Urothelium cell line (cell line): ENCODE data around the gene ZNF536.
"Not testable (repeated sequence)": the region's sequence is repeated elsewhere in the genome, so short reads cannot be mapped to it uniquely, and the experiment has no call there.

Experiments used
- DNase-seq: peaks from one replicate; pipeline ENCODE4 v3.0.0; 2011; ENCODE audit warnings: low spot score, mixed read lengths
- FAIRE-seq: peaks from 2 replicates; lab custom pipeline; 2011; peaks lifted over from hg19 to GRCh38; lab: Jason Lieb, UNC

The ZNF536 gene

DNA sequence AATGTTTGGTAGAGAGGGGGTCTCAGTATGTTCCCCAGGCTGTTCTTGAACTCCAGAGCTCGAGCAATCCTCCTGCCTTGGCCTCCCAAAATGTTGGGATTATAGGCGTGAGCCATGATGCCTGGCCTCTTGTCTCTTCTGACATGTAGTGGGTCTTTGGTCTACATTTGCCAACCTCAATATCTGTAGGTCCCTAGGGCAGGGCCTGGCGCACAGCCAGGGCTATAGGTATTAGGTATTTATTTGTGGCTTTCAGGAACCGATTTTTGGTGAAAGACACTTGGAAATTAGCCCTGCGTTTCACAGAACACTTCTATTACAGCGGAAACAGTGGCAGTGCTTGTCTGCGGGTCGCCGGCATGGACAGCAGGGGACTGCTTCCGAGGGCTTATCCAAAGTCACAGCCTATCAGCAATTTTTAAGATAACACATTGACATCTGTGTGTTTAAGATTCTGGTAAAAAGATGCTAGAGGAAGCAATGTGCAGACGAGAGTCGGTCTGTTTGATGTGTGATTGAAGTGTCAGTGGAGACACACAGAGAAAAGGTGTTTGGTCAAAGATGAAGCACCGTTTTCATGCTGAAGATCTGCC is 14.5 kb downstream of the ZNF536 start:
- FAIRE-seq (no peak), DNase-seq (no peak)

DNA sequence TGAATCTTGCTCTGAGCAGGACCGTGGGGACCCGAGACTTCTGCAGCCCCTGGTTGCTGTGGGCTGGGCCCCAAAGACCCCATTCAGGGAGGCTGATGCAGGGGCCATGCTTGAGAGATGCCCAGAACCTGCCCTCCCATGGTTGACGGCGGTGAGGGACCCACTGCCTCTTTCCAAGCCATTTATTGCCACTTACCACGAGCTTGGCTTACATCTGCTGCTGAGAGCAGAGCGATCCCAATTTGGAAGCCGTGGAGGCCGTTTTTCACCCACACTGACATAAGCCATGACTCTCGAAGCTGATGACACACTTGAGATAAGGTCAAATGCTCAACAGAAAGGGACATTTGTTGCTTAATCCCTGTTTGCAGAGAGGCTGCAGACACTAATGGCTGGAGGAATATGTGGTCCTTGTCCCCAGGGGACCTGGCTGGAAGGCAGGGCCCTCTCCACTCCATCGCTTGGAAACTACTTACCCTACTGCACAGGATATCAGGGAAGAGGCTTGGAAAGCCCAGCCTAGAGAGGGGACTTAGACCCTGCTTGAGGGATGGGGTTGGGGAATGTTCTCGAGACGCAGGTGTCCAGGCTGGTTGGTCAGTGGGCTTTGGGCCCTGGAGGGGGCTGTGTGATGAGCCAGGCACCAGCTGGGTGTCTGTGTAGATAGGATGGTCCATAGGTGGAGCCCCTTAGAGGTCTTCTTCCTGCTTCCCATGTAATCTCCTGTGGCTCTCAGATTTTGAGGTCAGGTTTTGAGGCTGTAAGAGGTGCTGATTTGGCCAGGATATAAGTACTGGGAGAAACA is 15.3 kb downstream of the ZNF536 start:
- no peak for FAIRE-seq
- no peak for DNase-seq

DNA sequence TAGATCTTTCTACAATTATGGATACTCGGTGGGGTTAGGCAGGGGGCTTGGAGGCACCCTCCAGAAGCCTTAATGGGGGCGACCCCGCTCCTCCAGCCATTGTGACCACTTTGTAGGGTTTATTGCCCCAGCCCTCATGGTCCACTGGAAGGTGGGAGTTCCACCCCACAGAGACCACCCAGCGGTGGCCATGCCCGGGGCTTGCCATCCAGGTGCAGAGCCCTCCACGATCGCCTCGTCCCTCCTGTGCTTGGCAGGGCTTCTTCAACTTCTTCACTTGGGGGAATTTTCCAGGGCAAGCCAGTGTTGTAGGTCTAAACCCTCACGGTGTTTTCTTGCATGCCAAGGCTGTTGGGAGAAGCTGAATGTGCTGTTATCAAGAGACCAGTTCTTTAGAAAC is 16.1 kb downstream of the ZNF536 start:
- FAIRE-seq (no peak), DNase-seq (no peak)

DNA sequence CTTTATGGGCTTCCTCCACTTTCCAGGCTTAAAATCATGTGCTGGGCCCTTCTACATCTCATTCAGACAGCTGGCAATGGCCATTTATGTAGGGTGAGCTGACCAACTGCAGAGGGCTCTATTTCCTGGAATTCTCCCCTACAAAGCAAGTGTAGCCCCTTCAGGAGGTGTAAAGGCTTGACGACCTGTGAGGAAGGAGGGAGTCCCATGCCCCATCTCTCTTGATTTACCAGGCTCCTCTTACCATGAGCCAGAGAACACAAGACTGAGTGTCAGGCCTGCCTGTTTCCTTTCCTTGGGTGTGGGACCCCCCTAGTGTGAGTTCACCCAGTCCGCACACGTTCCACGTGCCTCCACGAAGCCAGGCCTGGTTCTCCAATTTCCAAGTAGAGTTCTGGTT is 16.6 kb downstream of the ZNF536 start:
- FAIRE-seq (peak; percentile 20), DNase-seq (no peak)

DNA sequence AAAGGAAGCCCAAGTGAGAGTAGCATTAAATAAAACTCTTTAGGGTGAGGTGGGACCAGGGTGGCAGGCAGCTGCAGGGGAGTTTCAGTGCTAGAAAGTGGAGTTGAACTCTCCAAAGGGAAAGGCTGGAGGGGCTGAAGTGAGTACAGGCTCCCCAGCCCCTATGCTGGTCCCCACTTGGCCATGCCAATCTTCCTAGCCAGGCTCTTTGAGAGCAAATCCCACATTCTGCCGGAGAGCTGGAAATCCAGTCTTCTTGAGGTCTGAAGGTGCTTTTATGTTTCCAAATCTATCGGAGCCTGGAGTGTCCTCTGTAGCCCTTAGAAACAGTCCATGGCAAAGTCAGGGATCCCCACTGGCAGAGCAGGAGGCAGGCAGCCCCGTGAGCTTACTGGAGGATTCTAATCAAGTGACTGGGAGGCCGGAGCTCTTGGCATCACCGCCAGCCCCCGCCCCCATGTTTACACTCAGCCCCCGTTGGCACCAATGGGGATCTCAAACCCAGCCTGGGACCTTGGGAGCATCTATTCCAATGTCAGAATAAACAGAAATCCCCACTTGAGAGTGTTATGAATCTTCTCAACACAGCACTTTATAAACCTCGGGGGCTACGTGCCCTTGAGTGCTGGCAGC is 18.3 kb downstream of the ZNF536 start:
- no peak for DNase-seq
- no peak for FAIRE-seq

DNA sequence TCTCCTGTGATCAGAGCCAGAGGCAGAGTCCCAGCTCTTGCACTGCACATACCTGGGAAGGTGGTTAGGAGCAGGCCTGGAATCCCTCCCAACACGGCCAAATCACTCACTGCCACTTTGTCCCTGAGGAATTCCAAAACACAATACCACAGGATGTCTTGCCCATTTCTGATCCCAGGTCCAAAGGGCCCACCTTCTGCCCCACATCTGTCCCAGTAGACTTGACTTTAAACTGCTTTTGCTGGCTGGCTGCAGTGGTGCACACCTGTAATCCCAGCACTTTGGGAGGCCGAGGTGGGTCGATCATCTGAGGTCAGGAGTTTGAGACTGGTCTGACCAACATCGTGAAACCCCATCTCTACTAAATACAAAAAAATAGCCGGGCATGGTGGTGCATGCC is 18.9 kb downstream of the ZNF536 start:
- DNase-seq (no peak), FAIRE-seq (peak; percentile 58)

DNA sequence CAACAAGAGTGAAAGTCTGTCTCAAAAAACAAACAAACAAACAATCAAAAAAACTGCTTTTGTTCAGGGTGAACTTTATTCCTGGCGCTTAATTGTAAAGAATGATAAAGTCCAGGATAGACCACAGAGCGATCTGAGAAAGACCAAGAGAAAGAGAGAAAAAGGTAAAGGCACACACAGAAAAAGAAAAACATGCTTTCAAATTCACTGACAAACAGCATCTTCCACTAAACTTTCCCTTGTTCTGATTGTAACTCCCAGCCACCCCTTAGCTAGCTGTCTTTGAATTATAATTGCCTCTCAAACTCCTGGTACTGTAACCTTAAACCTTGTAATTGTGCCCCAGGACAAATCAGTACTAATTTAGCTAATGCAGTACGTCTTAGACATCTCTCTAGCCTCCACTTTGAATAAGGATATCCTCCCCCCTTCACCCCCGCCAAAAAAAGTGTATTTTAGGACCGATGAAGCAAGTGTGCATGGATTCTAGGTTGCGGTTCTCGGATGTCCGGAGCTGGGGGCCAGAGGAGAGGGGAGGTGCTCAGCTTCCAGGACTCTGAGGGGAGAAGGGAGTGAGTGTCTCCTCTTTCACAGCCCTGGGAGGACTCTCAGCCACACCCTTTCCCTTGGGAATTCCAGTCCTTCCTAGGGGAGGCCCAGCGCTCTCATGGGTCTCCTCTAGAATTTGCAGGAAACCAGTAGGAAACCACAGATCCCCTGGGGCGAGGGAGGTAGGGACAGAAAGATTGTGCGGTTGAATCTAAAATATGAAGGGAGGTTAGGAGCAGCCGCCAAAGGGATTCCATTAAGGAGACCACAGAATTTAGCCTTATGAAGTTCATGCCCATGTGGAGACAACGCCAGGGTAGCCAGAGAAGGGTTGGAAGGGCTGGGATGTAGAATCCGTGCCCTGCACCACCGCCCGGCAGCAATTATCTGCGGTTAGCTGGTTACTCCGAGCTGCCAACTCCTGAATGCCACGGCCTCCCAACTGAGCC is 19.7 kb downstream of the ZNF536 start:
- DNase-seq, result peak; percentile 91
- peak; percentile 89 for FAIRE-seq

DNA sequence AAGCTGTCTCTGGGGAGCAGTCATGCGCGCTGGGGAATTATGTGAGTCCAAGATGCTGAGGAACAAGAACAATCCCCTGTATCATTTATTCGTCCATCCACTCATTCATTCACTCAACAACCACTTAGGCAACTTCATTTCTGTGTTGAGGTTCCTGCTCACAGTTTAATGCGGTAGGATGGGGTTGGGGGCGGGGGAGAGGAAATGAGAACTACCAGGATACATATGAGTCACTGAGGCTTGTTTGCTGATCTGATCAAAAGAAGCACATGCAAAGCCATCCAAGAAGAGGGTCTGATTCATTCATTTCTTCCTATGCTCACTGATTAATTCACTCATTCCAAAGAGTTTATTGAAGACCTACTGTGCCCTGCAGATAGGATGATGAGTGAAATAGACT is 20.9 kb downstream of the ZNF536 start:
- FAIRE-seq, result peak; percentile 97

DNA sequence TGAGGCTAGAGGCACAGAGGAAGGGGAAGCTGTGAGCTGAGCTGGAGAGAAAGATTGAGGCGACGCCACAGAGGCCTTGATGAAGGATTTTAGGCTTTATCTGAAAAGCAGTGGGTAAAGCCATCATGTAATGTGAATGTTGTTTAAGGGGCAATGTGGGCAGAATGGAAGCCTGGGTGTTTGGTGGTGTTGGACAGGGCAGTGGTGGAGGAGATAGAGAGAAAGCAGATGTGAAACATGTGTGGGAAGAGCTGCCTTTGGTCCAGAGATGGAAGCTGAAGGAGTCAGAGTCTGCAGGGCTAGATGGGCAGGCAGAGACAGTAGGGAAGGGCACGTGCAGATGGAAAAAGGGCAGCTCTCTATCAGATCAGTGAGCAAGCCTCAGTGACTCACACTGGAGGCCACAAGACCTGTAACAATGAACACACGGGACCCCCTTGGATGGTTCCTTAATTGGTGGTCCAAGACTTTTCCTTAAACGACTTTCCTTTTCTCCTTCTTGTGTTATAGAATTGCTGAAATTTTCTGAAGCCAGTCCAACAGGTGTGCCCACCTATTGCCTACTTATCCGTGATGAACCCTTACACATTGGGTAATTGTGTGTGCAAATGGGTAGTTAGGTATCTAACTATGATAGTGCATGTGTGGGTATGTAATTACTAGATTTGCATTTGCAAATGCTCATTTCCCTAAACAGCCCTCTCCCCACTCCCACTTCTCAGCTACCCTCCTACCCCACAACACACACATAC is 21.7 kb downstream of the ZNF536 start:
- DNase-seq, result no peak
- FAIRE-seq, result peak; percentile 94

More for the DNA sequence above, 20.9 kb downstream of the ZNF536 start:
- peak; percentile 84 for DNase-seq

DNA sequence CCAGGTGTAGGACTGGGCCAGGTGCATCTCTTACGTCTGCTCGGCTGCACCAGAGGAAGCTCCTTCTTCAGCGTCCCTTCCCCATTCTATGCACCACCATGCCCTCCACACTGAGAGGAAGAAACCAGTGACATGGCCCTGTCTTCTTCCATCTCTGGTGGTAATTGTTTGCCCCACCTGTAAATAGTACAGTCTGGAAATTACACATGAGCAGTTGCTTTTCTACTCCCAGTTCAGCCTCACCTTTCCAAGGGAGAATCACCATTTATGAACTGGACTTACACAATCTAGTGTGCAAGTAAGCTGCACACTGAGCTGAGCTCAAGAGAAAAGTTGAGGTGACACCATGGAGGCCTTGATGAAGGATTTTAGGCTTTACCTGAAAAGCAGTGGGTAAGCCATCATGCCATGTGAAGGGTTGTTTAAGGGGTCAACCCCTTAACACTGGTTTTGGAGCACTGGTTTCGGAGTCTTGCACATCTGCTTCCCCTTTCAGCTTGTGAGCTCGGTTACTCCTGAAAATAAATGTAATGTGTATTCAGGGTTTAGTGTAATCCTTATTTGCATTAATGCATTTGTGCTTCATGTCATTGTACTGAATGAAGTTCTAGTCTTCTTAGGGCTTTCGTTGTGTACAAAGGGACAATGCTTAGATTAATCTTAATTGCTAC is 22.4 kb downstream of the ZNF536 start:
- DNase-seq (no peak), FAIRE-seq (no peak)

DNA sequence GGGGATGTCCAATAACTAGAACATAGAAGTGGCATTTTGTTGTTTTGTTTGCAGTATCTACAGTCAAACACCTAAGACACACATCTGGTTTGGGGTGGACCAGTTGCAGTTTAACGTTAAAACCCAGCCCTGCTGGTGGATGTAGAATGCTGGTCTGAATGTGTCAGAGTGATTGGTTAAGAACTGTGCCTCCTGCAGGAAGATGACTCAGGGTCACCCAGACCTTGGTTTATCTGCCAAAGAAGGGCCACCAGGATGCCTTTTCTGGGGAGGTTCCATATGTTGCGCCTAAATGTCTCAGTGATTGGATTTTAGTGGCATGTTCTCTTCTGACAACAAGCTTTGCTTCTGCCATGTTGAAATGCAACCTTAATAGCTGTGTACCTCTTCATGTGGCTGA is 23.1 kb downstream of the ZNF536 start:
- DNase-seq, result no peak

DNA sequence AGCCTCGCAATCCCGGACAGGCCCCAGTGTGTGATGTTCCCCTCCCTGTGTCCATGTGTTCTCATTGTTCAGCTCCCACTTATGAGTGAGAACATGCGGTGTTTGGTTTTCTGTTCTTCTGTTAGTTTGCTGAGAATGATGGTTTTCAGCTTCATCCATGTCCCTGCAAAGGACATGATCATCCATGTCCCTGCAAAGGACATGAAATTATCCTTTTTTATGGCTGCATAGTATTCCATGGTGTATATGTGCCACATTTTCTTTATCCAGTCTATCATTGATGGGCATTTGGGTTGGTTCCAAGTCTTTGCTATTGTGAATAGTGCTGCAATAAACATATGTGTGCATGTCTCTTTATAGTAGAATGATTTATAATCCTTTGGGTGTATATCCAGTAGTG is 26.4 kb downstream of the ZNF536 start:
- DNase-seq, FAIRE-seq: not testable (repeated sequence)

More for the DNA sequence above, 23.1 kb downstream of the ZNF536 start:
- FAIRE-seq, result peak; percentile 94

DNA sequence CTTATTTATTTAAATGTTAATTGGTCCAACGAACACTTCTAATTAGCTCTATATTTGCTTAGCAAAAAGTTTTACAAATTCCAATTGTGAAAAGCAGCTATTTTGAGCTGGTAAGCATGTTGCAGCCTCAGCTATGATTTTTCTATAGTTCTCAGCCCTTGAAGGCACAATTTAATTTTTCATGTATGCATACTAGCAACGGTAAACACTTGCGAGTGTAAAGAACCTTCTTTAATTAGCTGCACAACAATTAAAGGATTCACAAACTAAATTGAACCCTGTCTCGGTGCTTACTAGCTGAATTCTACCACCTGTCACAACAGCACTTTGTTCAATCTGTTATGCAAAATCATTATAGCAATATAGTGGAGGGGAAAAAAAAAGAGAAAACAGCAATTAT is 29.8 kb downstream of the ZNF536 start:
- DNase-seq, result no peak
- FAIRE-seq, result no peak

DNA sequence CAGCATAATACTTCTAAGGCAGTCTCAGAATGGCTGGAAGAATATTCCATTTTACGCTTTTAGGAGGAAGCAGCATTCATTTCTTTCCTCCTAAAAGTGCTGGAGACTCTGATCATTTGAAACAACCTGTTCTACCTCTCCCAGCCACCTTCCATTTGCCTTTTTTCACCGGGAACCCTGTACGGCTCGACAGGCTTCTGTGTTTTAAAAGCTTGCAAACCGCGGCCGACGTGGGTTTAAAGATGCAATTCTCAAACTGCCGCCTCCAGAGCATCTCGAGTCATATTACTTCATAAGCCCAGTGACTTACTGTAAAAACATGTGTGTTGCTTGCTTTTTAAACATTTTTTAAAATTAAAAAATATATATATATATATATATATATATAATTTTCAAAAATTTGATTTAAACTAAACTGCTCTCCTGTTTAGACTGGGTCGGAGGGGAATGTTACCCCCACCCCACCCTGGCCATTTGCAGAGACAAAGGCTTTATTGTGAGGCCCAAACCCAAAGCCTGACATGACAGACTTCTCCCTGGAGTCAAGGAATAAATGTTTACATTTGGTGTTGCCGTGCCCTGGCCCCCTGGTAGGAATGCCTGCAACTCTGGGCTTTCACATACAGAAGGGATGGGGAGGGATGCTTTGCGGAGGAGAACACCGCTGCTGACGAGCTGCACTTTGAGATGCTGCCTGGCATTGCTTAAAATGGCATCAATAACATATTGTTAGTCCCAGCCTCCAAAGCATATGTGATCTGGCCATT is 30.4 kb downstream of the ZNF536 start:
- FAIRE-seq, result peak; percentile 58
- no peak for DNase-seq

DNA sequence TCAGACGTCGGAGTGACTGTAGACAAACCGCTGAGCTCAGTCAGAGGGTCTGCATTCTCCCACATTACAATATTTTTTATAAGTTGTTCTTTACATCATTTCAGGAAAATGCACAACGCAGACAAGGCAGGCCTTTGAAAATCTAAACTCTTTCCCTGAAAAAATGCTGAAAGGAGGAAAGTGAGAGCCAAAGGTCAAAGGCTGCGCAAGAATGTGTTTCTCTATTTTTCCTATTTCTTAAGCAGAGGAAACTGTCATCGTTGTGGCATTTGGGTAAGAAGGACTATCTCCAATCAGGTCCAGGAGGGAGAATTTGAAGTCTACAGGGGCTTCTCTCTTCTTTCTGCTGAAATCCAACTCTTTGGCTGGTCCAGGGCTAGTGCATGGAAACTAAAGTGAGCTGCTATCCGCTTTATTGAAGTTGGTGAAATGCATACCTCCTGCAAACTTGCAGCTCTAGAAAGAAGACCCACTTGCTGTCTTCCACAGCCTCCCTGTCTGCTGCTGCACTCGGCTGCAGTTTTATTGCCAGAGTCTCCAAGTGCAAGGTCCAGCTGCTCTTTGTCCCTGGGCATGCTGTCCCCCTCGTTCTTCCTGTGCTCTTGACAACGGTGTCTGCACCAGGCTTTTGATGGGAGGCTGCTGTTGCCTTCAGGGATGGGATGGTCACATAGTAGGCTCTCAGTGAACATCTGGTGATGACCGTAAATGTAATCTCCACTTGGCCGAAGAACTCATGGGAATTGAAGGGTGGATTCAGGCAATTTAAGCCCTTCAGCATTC is 31.2 kb downstream of the ZNF536 start:
- FAIRE-seq, result no peak
- no peak for DNase-seq

DNA sequence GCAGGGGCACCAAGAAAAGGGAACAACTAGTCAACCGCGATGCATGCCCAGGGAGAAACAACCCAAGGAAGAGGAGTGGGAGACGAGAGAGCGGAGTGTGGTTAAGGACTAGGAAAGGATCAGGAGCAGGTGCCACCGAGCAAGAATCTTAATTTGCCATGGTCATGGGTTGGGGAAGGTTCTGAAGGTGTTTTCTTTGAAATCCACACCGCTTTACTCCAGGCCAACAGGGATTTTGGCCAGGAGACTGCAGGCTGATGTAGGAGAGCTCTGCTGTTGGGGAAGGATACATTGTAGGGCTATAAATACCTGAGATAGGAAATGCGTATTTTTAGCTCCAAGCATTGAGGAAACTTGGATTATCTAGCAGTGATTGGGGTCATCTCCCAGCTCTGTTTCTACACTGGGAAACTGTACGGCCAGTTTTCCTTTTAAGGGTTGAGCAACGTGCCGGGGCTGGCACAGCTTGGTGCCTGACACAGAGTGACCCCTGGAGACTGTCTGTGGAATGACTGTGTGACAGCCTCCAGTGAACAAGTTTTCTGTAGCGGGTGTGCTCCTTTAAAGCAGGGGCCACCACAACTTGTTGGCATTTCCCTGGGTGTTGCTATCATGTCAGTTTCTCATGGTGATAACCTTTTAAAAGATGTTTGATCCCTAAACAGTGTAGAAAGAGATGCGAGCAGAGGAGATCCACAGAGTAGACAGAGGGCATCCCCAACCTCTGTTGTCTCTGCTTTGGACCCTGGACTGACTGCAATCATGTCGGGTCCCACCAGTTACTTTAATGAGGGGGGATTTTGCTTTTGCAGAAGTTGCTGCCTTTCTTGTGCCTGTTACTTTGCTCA is 34.3 kb downstream of the ZNF536 start:
- DNase-seq (no peak), FAIRE-seq (peak; percentile 35)

DNA sequence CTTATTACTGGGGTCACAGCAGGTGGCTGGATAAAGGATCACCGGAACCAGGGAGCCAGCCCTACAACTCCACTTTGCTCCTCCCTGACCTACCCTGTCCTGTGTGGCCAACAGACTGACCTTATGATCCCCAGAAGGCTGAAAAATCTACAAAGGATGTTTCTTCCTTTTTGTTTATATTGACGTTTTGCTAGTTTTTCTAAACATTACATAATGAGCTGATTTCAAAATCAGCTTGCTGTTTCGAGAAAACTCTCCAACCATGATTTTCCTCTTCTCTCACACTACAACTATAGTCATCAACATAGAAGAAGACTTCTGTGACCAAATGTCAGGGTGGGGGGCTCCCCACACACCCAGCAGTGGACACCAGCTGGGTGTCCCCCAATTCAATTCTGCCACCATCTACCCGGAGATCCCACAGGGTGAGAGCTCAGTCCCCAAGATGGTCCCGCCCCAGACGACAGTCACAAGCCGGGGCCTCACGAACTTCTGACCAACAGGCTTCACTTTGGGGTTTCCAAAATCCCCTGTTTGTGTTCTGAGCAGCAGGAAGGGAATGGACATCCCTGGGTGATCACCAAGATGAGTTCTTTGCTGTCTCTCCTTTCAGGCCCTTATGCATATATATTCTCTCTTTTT is 35.0 kb downstream of the ZNF536 start:
- FAIRE-seq (no peak), DNase-seq (no peak)
